Measurements from ENCODE around the gene CARD11.
"Not testable (repeated sequence)": the region's sequence is repeated elsewhere in the genome, so short reads cannot be mapped to it uniquely, and the experiment has no call there.

Gene CARD11

GRCh38 chr7:2923291-2923781 is 120.3 kb downstream of the CARD11 start:
- DNase-seq = no peak

- no peak for DNase-seq
Observed at GRCh38 chr7:2922866-2923265, 120.8 kb downstream of the CARD11 start.

- no peak for DNase-seq
Observed at GRCh38 chr7:2922348-2922691, 121.3 kb downstream of the CARD11 start.

GRCh38 chr7:2921653-2922347 is 121.9 kb downstream of the CARD11 start:
- no peak for DNase-seq

- DNase-seq = no peak
Observed at GRCh38 chr7:2920956-2921652, 122.6 kb downstream of the CARD11 start.

GRCh38 chr7:2920480-2920879 is 123.2 kb downstream of the CARD11 start:
- not testable (repeated sequence) for DNase-seq

GRCh38 chr7:2920041-2920440 is 123.6 kb downstream of the CARD11 start:
- DNase-seq = no peak

- no peak for DNase-seq
Observed at GRCh38 chr7:2919256-2919655, 124.4 kb downstream of the CARD11 start.

- DNase-seq = no peak
Observed at GRCh38 chr7:2918406-2918805, 125.3 kb downstream of the CARD11 start.

GRCh38 chr7:2915023-2915422 is 128.6 kb downstream of the CARD11 start:
- no peak for DNase-seq

GRCh38 chr7:2913760-2914387 is 129.8 kb downstream of the CARD11 start:
- no peak for DNase-seq

- DNase-seq = no peak
Observed at GRCh38 chr7:2912684-2913439, 130.8 kb downstream of the CARD11 start.

- DNase-seq = no peak
Observed at GRCh38 chr7:2911466-2911865, 132.2 kb downstream of the CARD11 start.

GRCh38 chr7:2909471-2910039 is 134.1 kb downstream of the CARD11 start:
- no peak for DNase-seq

- no peak for DNase-seq
Observed at GRCh38 chr7:2909043-2909442, 134.6 kb downstream of the CARD11 start.

GRCh38 chr7:2908103-2908683 is 135.5 kb downstream of the CARD11 start:
- no peak for DNase-seq

- DNase-seq = no peak
Observed at GRCh38 chr7:2906197-2906931, 137.3 kb downstream of the CARD11 start.

- no peak for DNase-seq
Observed at GRCh38 chr7:2905500-2905899, 138.2 kb downstream of the CARD11 start.

- DNase-seq = no peak
Observed at GRCh38 chr7:2905027-2905426, 138.6 kb downstream of the CARD11 start.

- no peak for DNase-seq
Observed at GRCh38 chr7:2904202-2904601, 139.5 kb downstream of the CARD11 start.

- DNase-seq = no peak
Observed at GRCh38 chr7:2903682-2904162, 139.9 kb downstream of the CARD11 start.

GRCh38 chr7:2897023-2897422 is 146.6 kb downstream of the CARD11 start:
- DNase-seq = no peak
